Measurements from ENCODE around the gene GPR84. TPM values are rescaled to one million over a fixed set of nuclear protein-coding genes. Genes with fewer than 3 reads are reported as not detected.

GPR84 gene
- total and polyA plus RNA-seq, 10 of the 15 experiments (the other 5 are each of a cell fraction or from before 2014, with no cell fraction given): 0.37 to 4.7 (median 2.6) TPM

DNA sequence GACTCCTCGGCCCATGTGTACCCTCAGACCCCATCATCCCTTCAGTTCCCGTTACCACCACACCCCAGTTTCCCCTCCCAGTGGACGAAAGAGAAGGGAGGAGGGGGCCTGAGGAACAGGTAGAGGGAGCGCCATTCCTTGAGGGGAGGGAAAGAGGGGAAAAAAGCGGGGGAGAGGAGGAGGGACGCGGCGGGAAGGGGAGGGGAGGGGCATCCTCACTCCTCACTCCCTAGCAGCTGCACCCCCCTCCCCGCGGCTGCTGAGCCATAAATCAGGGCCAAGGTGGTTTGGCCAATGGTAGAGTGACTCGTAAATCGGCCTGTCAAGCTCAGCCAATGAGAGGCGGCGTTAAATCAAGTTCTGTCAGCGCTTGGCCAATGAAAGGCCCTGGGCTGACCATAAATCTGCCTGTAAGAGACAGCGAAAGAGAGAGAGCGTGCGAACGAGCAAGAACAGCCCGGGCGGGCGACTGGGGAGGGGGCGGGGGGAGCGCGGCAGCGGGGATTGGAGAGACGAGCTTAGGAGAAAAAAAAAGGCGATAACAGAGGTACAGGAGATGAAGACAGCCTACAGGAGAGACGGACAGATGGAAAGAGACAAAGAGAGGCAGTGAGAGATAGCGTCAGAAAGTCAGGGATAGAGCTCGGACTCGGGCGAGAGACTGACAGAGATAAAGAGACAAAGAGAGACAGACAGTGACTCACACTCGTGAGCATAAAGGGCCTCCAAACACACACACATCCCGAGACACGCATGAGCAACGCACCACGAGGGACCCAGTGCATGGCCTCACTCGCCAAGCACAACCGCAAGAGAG is 5.1 kb downstream of the GPR84 start (continued):
- TF ChIP-seq SP1 (IDR thresholded peaks at IDR 0.05; ENCODE audit: low read depth, low read length): peak; percentile 97
- TF ChIP-seq FOXM1 (IDR thresholded peaks at IDR 0.05; ENCODE audit: low read depth, low read length): 0 out of 2 replicates have a peak, but pooled peaks have one; percentile 62
- no peak for TF ChIP-seq ESRRA (IDR thresholded peaks at IDR 0.05; ENCODE audit: low read length)
- peak; percentile 59 for TF ChIP-seq SIN3A (IDR thresholded peaks at IDR 0.05; ENCODE audit: low read depth, low read length)
- TF ChIP-seq RCOR1 (conservative IDR thresholded peaks at IDR 0.05; ENCODE audit: low read depth, low read length): 0 out of 2 replicates have a peak, but pooled peaks have one; percentile 67
- TF ChIP-seq SKIL (IDR thresholded peaks at IDR 0.05; ENCODE audit: low read depth, poor library complexity, severe bottlenecking): peak; percentile 35
- TF ChIP-seq LARP7 (IDR thresholded peaks at IDR 0.05): no peak
- TF ChIP-seq EP300 (IDR thresholded peaks at IDR 0.05; ENCODE audit: borderline replicate concordance in 1 of 2, control insufficient read depth in 1 of 2, low read depth in 2 of 2, low read length in 2 of 2): peak in 1 of 2 experiments; percentile 55; a peak in 2 of 4 replicates
- TF ChIP-seq IKZF1 (conservative IDR thresholded peaks at IDR 0.05): peak; percentile 48; the same call in 1 of the 2 replicates
- TF ChIP-seq MTA2 (IDR thresholded peaks at IDR 0.05; ENCODE audit: low read depth): peak; percentile 50; the same call in 1 of the 2 replicates
- TF ChIP-seq BACH1 (IDR thresholded peaks at IDR 0.05; ENCODE audit: borderline replicate concordance): no peak
- no peak for TF ChIP-seq STAT1 (conservative IDR thresholded peaks at IDR 0.05)
- TF ChIP-seq IKZF2 (IDR thresholded peaks at IDR 0.05): peak in 1 of 2 experiments; percentile 61; a peak in 3 of 4 replicates
- TF ChIP-seq HDAC6 (IDR thresholded peaks at IDR 0.05; ENCODE audit: unreplicated experiment): no peak
- 0 out of 2 replicates have a peak, but pooled peaks have one; percentile 27 for TF ChIP-seq SMAD5 (IDR thresholded peaks at IDR 0.05; ENCODE audit: low read depth)
- peak in 1 of 2 experiments; percentile 28; a peak in 1 of 3 replicates for TF ChIP-seq EGR1 (IDR thresholded peaks at IDR 0.05; ENCODE audit: borderline replicate concordance in 1 of 2, low read depth in 2 of 2, low read length in 2 of 2)
- TF ChIP-seq HCFC1 (IDR thresholded peaks at IDR 0.05; ENCODE audit: low read length): no peak
- peak; percentile 63 for TF ChIP-seq POLR2A (IDR thresholded peaks at IDR 0.05; ENCODE audit: low read depth, low read length)
- TF ChIP-seq, protein P1, sequence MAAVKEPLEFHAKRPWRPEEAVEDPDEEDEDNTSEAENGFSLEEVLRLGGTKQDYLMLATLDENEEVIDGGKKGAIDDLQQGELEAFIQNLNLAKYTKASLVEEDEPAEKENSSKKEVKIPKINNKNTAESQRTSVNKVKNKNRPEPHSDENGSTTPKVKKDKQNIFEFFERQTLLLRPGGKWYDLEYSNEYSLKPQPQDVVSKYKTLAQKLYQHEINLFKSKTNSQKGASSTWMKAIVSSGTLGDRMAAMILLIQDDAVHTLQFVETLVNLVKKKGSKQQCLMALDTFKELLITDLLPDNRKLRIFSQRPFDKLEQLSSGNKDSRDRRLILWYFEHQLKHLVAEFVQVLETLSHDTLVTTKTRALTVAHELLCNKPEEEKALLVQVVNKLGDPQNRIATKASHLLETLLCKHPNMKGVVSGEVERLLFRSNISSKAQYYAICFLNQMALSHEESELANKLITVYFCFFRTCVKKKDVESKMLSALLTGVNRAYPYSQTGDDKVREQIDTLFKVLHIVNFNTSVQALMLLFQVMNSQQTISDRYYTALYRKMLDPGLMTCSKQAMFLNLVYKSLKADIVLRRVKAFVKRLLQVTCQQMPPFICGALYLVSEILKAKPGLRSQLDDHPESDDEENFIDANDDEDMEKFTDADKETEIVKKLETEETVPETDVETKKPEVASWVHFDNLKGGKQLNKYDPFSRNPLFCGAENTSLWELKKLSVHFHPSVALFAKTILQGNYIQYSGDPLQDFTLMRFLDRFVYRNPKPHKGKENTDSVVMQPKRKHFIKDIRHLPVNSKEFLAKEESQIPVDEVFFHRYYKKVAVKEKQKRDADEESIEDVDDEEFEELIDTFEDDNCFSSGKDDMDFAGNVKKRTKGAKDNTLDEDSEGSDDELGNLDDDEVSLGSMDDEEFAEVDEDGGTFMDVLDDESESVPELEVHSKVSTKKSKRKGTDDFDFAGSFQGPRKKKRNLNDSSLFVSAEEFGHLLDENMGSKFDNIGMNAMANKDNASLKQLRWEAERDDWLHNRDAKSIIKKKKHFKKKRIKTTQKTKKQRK (IDR thresholded peaks at IDR 0.05; ENCODE audit: low read depth, low read length): 0 out of 2 replicates have a peak, but pooled peaks have one; percentile 21
- no peak for TF ChIP-seq ZBED1 (IDR thresholded peaks at IDR 0.05; ENCODE audit: borderline replicate concordance)
- TF ChIP-seq NR2C1 (IDR thresholded peaks at IDR 0.05): no peak
- peak; percentile 57 for TF ChIP-seq E4F1 (IDR thresholded peaks at IDR 0.05; ENCODE audit: borderline replicate concordance, partially characterized antibody)

Measured in GM12878 (cell line).